ENCODE data around the gene ATP8A2. TPM values are rescaled to one million over a fixed set of nuclear protein-coding genes. Genes with fewer than 3 reads are reported as not detected.

The ATP8A2 gene
- total RNA-seq, 1 donor from 2014 or later: 4.2 TPM

GRCh38 chr13:25927363-25927762 is 555.6 kb downstream of the ATP8A2 start:
- Histone ChIP-seq H3K4me2 (no peak overlapping the region), H3K79me2 (ENCODE audit: low read depth) (no peaks in the 10 kb centered on the region), H3K9me3 (ENCODE audit: low read depth) (no peaks in the 10 kb centered on the region), H4K20me1 (ENCODE audit: low read depth) (no peaks in the 10 kb centered on the region), H3K36me3 (no peaks in the 10 kb centered on the region), H3K27ac (no peak overlapping the region), H3K27me3 (no peaks in the 10 kb centered on the region), H3F3A (ENCODE audit: low read depth) (peaks cover 21% of the 10 kb centered on the region), H3K4me3 (no peak overlapping the region), H3K9ac (no peak overlapping the region), H3K4me1 (peaks cover 52% of the 10 kb centered on the region), H2AFZ (replicated peaks) (peak overlapping the region; percentile 12)
- no peak overlapping the region for H3K27ac Mint-ChIP-seq
- H3K36me3 Mint-ChIP-seq: no peaks in the 10 kb centered on the region
- TF ChIP-seq EZH2 (IDR thresholded peaks at IDR 0.05) (no peak), CTCF (IDR thresholded peaks at IDR 0.05) (no peak), EZH2phosphoT487 (IDR thresholded peaks at IDR 0.05) (no peak)
- peaks cover 5% of the 10 kb centered on the region for H3K9me3 Mint-ChIP-seq
- peaks cover 42% of the 10 kb centered on the region for H3K4me1 Mint-ChIP-seq
- H3K4me3 Mint-ChIP-seq: no peak overlapping the region
- peaks cover 11% of the 10 kb centered on the region for H3K27me3 Mint-ChIP-seq (ENCODE audit: insufficient read depth, low read depth)
- no peak for DNase-seq (ENCODE audit: low spot score)

GRCh38 chr13:25927932-25928331 is 556.2 kb downstream of the ATP8A2 start:
- Mint-ChIP-seq H3K4me3 (no peak overlapping the region), H3K36me3 (no peaks in the 10 kb centered on the region), H3K9me3 (peaks cover 5% of the 10 kb centered on the region), H3K27me3 (ENCODE audit: insufficient read depth, low read depth) (peaks cover 11% of the 10 kb centered on the region), H3K4me1 (peaks cover 42% of the 10 kb centered on the region), H3K27ac (no peak overlapping the region)
- Histone ChIP-seq H3K27ac (no peak overlapping the region), H3K4me3 (no peak overlapping the region), H3K9ac (no peak overlapping the region), H3K4me2 (no peak overlapping the region), H4K20me1 (ENCODE audit: low read depth) (no peaks in the 10 kb centered on the region), H3K27me3 (no peaks in the 10 kb centered on the region), H2AFZ (replicated peaks) (no peak overlapping the region), H3F3A (ENCODE audit: low read depth) (peaks cover 27% of the 10 kb centered on the region), H3K36me3 (no peaks in the 10 kb centered on the region), H3K9me3 (ENCODE audit: low read depth) (no peaks in the 10 kb centered on the region), H3K79me2 (ENCODE audit: low read depth) (no peaks in the 10 kb centered on the region), H3K4me1 (peaks cover 58% of the 10 kb centered on the region)
- no peak for DNase-seq (ENCODE audit: low spot score)
- no peak for TF ChIP-seq EZH2phosphoT487 (IDR thresholded peaks at IDR 0.05)
- TF ChIP-seq EZH2 (IDR thresholded peaks at IDR 0.05): no peak
- TF ChIP-seq CTCF (IDR thresholded peaks at IDR 0.05): no peak

GRCh38 chr13:25928941-25929505 is 557.2 kb downstream of the ATP8A2 start:
- no peaks in the 10 kb centered on the region for H3K36me3 Mint-ChIP-seq
- H3K4me2 ChIP-seq: no peak overlapping the region
- H3K79me2 ChIP-seq (ENCODE audit: low read depth): no peaks in the 10 kb centered on the region
- H3K27me3 ChIP-seq: no peaks in the 10 kb centered on the region
- no peak for DNase-seq (ENCODE audit: low spot score)
- H3K4me3 ChIP-seq: no peak overlapping the region
- H4K20me1 ChIP-seq (ENCODE audit: low read depth): no peaks in the 10 kb centered on the region
- H3K4me3 Mint-ChIP-seq: no peak overlapping the region
- no peak overlapping the region for H2AFZ ChIP-seq (replicated peaks)
- H3K4me1 ChIP-seq: peaks cover 62% of the 10 kb centered on the region
- peaks cover 5% of the 10 kb centered on the region for H3K9me3 Mint-ChIP-seq
- H3K27ac Mint-ChIP-seq: no peak overlapping the region
- TF ChIP-seq EZH2 (IDR thresholded peaks at IDR 0.05) (no peak), EZH2phosphoT487 (IDR thresholded peaks at IDR 0.05) (no peak)
- no peak overlapping the region for H3K9ac ChIP-seq
- H3K36me3 ChIP-seq: no peaks in the 10 kb centered on the region
- H3K27ac ChIP-seq: no peak overlapping the region
- no peaks in the 10 kb centered on the region for H3K9me3 ChIP-seq (ENCODE audit: low read depth)
- peaks cover 38% of the 10 kb centered on the region for H3F3A ChIP-seq (ENCODE audit: low read depth)
- peaks cover 47% of the 10 kb centered on the region for H3K4me1 Mint-ChIP-seq
- peaks cover 11% of the 10 kb centered on the region for H3K27me3 Mint-ChIP-seq (ENCODE audit: insufficient read depth, low read depth)

- Histone ChIP-seq H3K27ac (no peak overlapping the region), H3K4me2 (no peak overlapping the region), H3K79me2 (ENCODE audit: low read depth) (no peaks in the 10 kb centered on the region), H3K36me3 (no peaks in the 10 kb centered on the region), H4K20me1 (ENCODE audit: low read depth) (no peaks in the 10 kb centered on the region), H2AFZ (replicated peaks) (no peak overlapping the region), H3K27me3 (no peaks in the 10 kb centered on the region), H3K9ac (no peak overlapping the region), H3K4me1 (peaks cover 63% of the 10 kb centered on the region), H3K4me3 (no peak overlapping the region), H3F3A (ENCODE audit: low read depth) (peaks cover 39% of the 10 kb centered on the region), H3K9me3 (ENCODE audit: low read depth) (no peaks in the 10 kb centered on the region)
- Mint-ChIP-seq H3K27me3 (ENCODE audit: insufficient read depth, low read depth) (peaks cover 10% of the 10 kb centered on the region), H3K9me3 (peaks cover 3% of the 10 kb centered on the region), H3K27ac (no peak overlapping the region), H3K36me3 (no peaks in the 10 kb centered on the region), H3K4me3 (no peak overlapping the region), H3K4me1 (peaks cover 47% of the 10 kb centered on the region)
- no peak for TF ChIP-seq CTCF (IDR thresholded peaks at IDR 0.05)
- TF ChIP-seq EZH2phosphoT487 (IDR thresholded peaks at IDR 0.05): no peak
- no peak for TF ChIP-seq EZH2 (IDR thresholded peaks at IDR 0.05)
- DNase-seq (ENCODE audit: low spot score): no peak
These were observed 558.0 kb downstream of the ATP8A2 start for GRCh38 chr13:25929816-25930215.

Measured in neural progenitor cell (in vitro differentiated cells).